ENCODE results near the gene GPRC5C. TPM values are rescaled to one million over a fixed set of nuclear protein-coding genes. Genes with fewer than 3 reads are reported as not detected.
A peak's percentile ranks its signal among the peaks of the same experiment; 100 is the strongest.

GPRC5C gene
- total RNA-seq, 1 donor = 2.9 TPM

GRCh38 chr17:74474043-74474792 lies 42.3 kb downstream of the GPRC5C start:
- Histone ChIP-seq H3K9me3 (ENCODE audit: low read depth, low read length) (no peaks in the 10 kb centered on the region), H4K20me1 (ENCODE audit: insufficient read depth, low read length) (no peaks in the 10 kb centered on the region), H2AFZ (ENCODE audit: low read length) (no peak overlapping the region), H3K36me3 (ENCODE audit: insufficient read depth, low read length) (no peaks in the 10 kb centered on the region), H3K27me3 (ENCODE audit: insufficient read depth, low read length) (no peaks in the 10 kb centered on the region), H3K27ac (ENCODE audit: low read depth, low read length) (no peak overlapping the region), H3K4me1 (ENCODE audit: insufficient read depth, low read length) (no peaks in the 10 kb centered on the region), H3K79me2 (ENCODE audit: insufficient read depth, low read length) (no peaks in the 10 kb centered on the region), H3K4me3 (ENCODE audit: insufficient read depth, low read length) (no peak overlapping the region), H3K4me2 (ENCODE audit: insufficient read depth, low read length) (no peak overlapping the region)
- TF ChIP-seq CTCF (IDR thresholded peaks at IDR 0.05; ENCODE audit: extremely low read depth, low read depth, low read length) = no peak
- DNase-seq (ENCODE audit: insufficient read length, low spot score, missing footprints) = peak; percentile 36

DNA sequence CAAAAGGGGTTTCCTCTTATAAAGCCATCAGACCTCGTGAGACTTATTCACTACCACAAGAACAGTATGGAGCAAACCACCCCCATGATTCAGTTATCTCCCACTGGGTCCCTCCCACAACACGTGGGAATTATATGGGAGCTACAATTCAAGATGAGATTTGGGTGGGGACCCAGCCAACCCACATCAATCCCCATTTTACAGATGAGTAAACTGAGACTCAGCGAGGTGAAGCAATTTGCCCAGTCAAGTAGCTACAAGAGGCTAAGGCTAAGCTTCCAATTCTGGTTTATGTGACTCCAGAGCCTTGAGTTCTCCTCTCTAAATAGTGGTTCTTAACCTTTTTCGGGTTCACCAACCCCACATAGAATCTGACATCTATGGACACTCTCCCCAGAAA lies 43.3 kb downstream of the GPRC5C start:
- Histone ChIP-seq H3K4me2 (ENCODE audit: insufficient read depth, low read length) (no peak overlapping the region), H3K9me3 (ENCODE audit: low read depth, low read length) (no peaks in the 10 kb centered on the region), H3K36me3 (ENCODE audit: insufficient read depth, low read length) (no peaks in the 10 kb centered on the region), H4K20me1 (ENCODE audit: insufficient read depth, low read length) (no peaks in the 10 kb centered on the region), H3K4me1 (ENCODE audit: insufficient read depth, low read length) (no peaks in the 10 kb centered on the region), H3K27me3 (ENCODE audit: insufficient read depth, low read length) (no peaks in the 10 kb centered on the region), H2AFZ (ENCODE audit: low read length) (no peak overlapping the region), H3K4me3 (ENCODE audit: insufficient read depth, low read length) (no peak overlapping the region), H3K79me2 (ENCODE audit: insufficient read depth, low read length) (no peaks in the 10 kb centered on the region), H3K27ac (ENCODE audit: low read depth, low read length) (no peak overlapping the region)
- no peak for DNase-seq (ENCODE audit: insufficient read length, low spot score, missing footprints)
- no peak for TF ChIP-seq CTCF (IDR thresholded peaks at IDR 0.05; ENCODE audit: extremely low read depth, low read depth, low read length)

DNA sequence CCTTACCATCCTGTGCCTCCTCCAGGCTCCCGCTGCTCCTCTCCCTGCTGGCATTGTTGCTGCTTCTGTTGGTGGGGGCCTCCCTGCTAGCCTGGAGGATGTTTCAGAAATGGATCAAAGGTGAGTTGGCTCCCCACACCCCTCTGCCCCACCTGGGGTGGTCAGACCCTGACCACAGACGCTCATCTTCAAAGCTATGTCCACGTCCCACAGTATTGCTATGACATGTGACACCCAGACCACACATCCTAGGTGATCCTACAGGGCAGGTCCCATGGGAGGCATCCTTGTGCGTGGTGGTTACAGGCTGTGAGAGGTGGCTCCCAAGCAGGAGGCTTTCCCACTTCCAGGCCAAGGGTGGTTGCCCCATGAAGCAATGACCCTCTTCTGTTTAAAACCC lies 45.5 kb downstream of the GPRC5C start:
- H3K27me3 ChIP-seq (ENCODE audit: insufficient read depth, low read length) = no peaks in the 10 kb centered on the region
- no peak overlapping the region for H3K27ac ChIP-seq (ENCODE audit: low read depth, low read length)
- H3K4me2 ChIP-seq (ENCODE audit: insufficient read depth, low read length) = no peak overlapping the region
- no peaks in the 10 kb centered on the region for H3K4me1 ChIP-seq (ENCODE audit: insufficient read depth, low read length)
- DNase-seq (ENCODE audit: insufficient read length, low spot score, missing footprints) = no peak
- H3K9me3 ChIP-seq (ENCODE audit: low read depth, low read length) = no peaks in the 10 kb centered on the region
- no peak overlapping the region for H3K4me3 ChIP-seq (ENCODE audit: insufficient read depth, low read length)
- no peak for TF ChIP-seq CTCF (IDR thresholded peaks at IDR 0.05; ENCODE audit: extremely low read depth, low read depth, low read length)
- H3K36me3 ChIP-seq (ENCODE audit: insufficient read depth, low read length) = no peaks in the 10 kb centered on the region
- no peak overlapping the region for H2AFZ ChIP-seq (ENCODE audit: low read length)
- H4K20me1 ChIP-seq (ENCODE audit: insufficient read depth, low read length) = no peaks in the 10 kb centered on the region
- no peaks in the 10 kb centered on the region for H3K79me2 ChIP-seq (ENCODE audit: insufficient read depth, low read length)

DNA sequence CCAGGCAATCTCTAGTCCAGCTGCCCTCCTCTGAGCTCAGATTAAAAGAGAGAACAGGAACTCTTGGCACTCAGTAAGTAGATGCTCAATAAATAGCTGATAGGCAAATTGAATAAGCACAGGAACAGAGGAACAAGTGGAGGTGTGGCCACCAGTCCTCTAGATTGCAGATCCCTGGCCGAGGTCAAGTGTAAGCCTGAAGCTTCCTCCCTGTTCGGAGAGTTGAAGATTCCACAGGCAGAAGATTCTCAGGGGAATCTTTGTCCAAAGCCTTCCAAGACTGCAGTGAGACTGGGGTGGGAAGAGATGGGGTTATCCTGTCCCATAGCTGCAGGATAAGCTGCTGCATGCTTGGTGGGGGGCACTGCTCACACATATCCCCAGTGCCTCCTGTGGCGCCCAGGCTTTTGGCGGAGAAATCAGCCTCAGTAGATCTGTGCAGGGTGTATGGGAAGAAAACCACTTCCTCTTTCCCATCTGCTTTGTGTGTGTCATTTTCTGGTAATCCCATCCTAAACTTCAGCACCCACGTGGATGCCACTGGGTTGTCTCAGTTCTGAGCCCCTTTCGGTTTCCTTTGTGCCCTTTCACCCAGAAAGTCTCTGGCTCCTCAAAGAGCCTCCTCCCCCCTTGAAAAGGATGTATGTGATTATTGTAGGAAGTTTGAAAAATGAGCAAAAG lies 46.7 kb downstream of the GPRC5C start:
- Histone ChIP-seq H3K4me2 (ENCODE audit: insufficient read depth, low read length) (peak overlapping the region; percentile 7), H3K27me3 (ENCODE audit: insufficient read depth, low read length) (no peaks in the 10 kb centered on the region), H3K4me3 (ENCODE audit: insufficient read depth, low read length) (no peak overlapping the region)

More for the DNA sequence above, 46.7 kb downstream of the GPRC5C start:
- no peak overlapping the region for H3K27ac ChIP-seq (ENCODE audit: low read depth, low read length)
- DNase-seq (ENCODE audit: insufficient read length, low spot score, missing footprints) = no peak
- no peak overlapping the region for H2AFZ ChIP-seq (ENCODE audit: low read length)
- H3K36me3 ChIP-seq (ENCODE audit: insufficient read depth, low read length) = no peaks in the 10 kb centered on the region
- H4K20me1 ChIP-seq (ENCODE audit: insufficient read depth, low read length) = no peaks in the 10 kb centered on the region
- TF ChIP-seq CTCF (IDR thresholded peaks at IDR 0.05; ENCODE audit: extremely low read depth, low read depth, low read length) = no peak
- H3K4me1 ChIP-seq (ENCODE audit: insufficient read depth, low read length) = no peaks in the 10 kb centered on the region
- H3K79me2 ChIP-seq (ENCODE audit: insufficient read depth, low read length) = no peaks in the 10 kb centered on the region
- H3K9me3 ChIP-seq (ENCODE audit: low read depth, low read length) = no peaks in the 10 kb centered on the region
